ENCODE data around the gene NOP14. TPM values are rescaled to one million over a fixed set of nuclear protein-coding genes. Genes with fewer than 3 reads are reported as not detected.

NOP14 gene
- total RNA-seq (40.3 and 45.2 TPM in 2 replicates), polyA plus RNA-seq (7.1 and 9.5 TPM in 2 replicates), polyA minus RNA-seq (10.6 and 12.6 TPM in 2 replicates), Bru-seq, nascent RNA (percentile 77 among the genes with signal in this experiment), BruChase-seq, experiment 1, labeled RNA remaining after a 6-hour chase (percentile 85 among the genes with signal in this experiment), BruChase-seq, experiment 2, labeled RNA remaining after a 2-hour chase (percentile 82 among the genes with signal in this experiment)
- 12.1 and 14.3 TPM in 2 replicates for polyA plus RNA-seq (2011; cell fraction: cytosol; rRNA removed)
- 20.1 and 28.5 TPM in 2 replicates for polyA plus RNA-seq (2011; cell fraction: nucleus; rRNA removed)
- polyA plus RNA-seq (2012), result 31.7 and 40.3 TPM in 2 replicates
- 13.4 TPM for polyA minus RNA-seq (2011; cell fraction: cytosol; rRNA and poly(A)+ RNA removed)
- polyA minus RNA-seq (2011; cell fraction: nucleus; rRNA and poly(A)+ RNA removed), result 8.8 and 9.5 TPM in 2 replicates
- long read RNA-seq, transcript NOP14-203 (18 exons, 3,538 nt), result major isoform, 13 of 37 reads
- long read RNA-seq, partial matches to known transcripts, result 4 of 37 reads
- long read RNA-seq, other reads (novel, unspliced or antisense), result 19 of 37 reads

DNA sequence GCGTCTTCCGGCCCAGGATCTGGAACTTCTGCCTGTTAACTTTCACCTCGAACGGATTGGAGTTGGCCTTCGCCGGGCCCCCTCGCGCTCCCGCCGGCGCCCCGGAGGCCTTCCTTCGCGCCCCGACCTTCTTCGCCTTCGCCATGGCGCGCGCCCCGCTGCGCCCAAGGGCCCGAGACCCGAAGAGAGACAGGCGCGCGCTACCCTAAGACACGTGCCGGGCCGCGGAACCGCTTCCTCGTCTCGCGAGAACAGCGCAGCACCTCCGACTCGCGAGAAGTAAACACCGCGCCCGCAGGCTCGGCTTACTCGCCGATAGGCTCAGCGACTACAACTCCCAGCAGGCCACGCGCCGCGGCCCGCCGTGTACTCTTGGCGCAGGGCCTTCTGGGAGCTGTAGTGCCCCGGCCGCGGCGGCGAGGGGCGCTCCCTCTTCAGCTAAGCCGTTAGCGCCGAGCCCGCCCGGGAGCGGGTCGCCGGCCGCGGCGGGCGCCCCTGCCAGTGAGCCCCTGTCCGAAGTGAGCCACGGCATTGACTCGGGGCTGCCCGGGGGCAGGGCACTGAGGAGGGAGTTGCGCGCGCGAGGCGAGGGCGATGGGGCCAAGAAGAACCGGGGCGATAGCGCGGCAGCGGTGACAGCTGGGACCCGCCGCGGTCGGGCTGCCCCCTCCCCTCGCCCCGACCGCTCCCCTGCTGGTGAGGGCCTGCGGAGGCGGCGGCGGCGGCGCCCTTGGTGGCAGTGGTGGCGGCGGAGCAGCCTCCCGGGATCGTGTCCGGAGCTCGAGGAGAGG, at the start of gene NOP14, which contains the start of gene GRK4:
NOP14 (minus strand) TSS at position 232 of the 791 bp plus-strand sequence; CDS start at position 145, 87 bp downstream.
GRK4 (plus strand) TSS at position 397 of the 791 bp plus-strand sequence. CDS start 500 bp downstream, outside the sequence.
- peak within 1 kb of the TSS; percentile 97 for H2AFZ ChIP-seq (ENCODE audit: low read depth, low read length)
- H3K9me3 ChIP-seq (replicated peaks; ENCODE audit: control insufficient read depth, insufficient read depth, low read length), result no peaks in the 10 kb centered on the region
- dilution Hi-C loops (cut with MboI; ENCODE audit: extremely low pct_ligation_motif_present, low sequenced_read_pairs) (no loop called here), intact Hi-C loops (cut with micrococcal nuclease) (loop anchor here (5.0 to 10.0 kb wide), 2 partner anchors 74 to 549 kb away; partner anchors contain the start of genes CFAP99 and ZFYVE28)
- POLR2A ChIA-PET, result interaction anchor here (0.7 to 1.1 kb wide), 3 partner anchors 14 to 479 kb away, joined by 3 to 4 read pairs (median 3); no protein-coding TSS in a partner anchor
- H3K4me3 ChIP-seq (replicated peaks in 1 of 3; ENCODE audit: insufficient read depth in 1 of 3, low read depth in 1 of 3, low read length in 3 of 3), result peak within 1 kb of the TSS; percentile 54 to 84 (median 73)
- no peaks in the 10 kb centered on the region for H3K9me1 ChIP-seq (replicated peaks; ENCODE audit: control insufficient read depth, extremely low read depth, insufficient read depth, low read length)
- H3K27ac ChIP-seq (ENCODE audit: insufficient read depth, low read depth, low read length), result peak within 1 kb of the TSS; percentile 64
- H3K4me2 ChIP-seq (ENCODE audit: insufficient read depth, low read length), result peak within 1 kb of the TSS; percentile 97
- H3K9ac ChIP-seq (replicated peaks; ENCODE audit: extremely low read depth, insufficient read depth, low read length), result peak within 1 kb of the TSS; percentile 85
- H4K20me1 ChIP-seq (replicated peaks; ENCODE audit: control insufficient read depth, extremely low read depth, insufficient read depth, low read length), result peaks cover 2% of the 10 kb centered on the region
- H3K79me2 ChIP-seq (ENCODE audit: control insufficient read depth, insufficient read depth, low read length), result peaks cover 42% of the 10 kb centered on the region
- CTCF ChIA-PET, result interaction anchor here (0.8 to 5.2 kb wide), 10 partner anchors 9 to 207 kb away, joined by 3 to 28 read pairs (median 6); partner anchors contain the start of gene TNIP2
- no peaks in the 10 kb centered on the region for H3K36me3 ChIP-seq (ENCODE audit: control insufficient read depth in 2 of 2, extremely low read depth in 1 of 2, insufficient read depth in 2 of 2, low read length in 2 of 2)
- DNase-seq (ENCODE audit: low read depth, low spot score), result peak; percentile 98
- FAIRE-seq, result peak; percentile 91
- TF ChIP-seq EZH2 (IDR thresholded peaks at IDR 0.05; ENCODE audit: borderline replicate concordance, low read depth, low read length, severe bottlenecking), result no peak
- TF ChIP-seq MAX (IDR thresholded peaks at IDR 0.05; ENCODE audit: insufficient read depth, insufficient read length), result peak; percentile 98
- peak; percentile 94 for TF ChIP-seq MYC (IDR thresholded peaks at IDR 0.05; ENCODE audit: low read depth, low read length)
- no peak for TF ChIP-seq GATA2 (IDR thresholded peaks at IDR 0.05; ENCODE audit: insufficient read depth, insufficient read length, low read depth, low read length)
- TF ChIP-seq POLR2AphosphoS5 (IDR thresholded peaks at IDR 0.05; ENCODE audit: insufficient read depth, low read depth, low read length), result peak; percentile 85
- no peak for TF ChIP-seq JUN (IDR thresholded peaks at IDR 0.05; ENCODE audit: borderline replicate concordance, insufficient read depth, insufficient read length, low read depth)
- peak; percentile 63 for TF ChIP-seq POLR2A (IDR thresholded peaks at IDR 0.05; ENCODE audit: low read depth, low read length)
- TF ChIP-seq FOS (IDR thresholded peaks at IDR 0.05; ENCODE audit: borderline replicate concordance, insufficient read depth, low read length), result no peak
- TF ChIP-seq, protein P1, sequence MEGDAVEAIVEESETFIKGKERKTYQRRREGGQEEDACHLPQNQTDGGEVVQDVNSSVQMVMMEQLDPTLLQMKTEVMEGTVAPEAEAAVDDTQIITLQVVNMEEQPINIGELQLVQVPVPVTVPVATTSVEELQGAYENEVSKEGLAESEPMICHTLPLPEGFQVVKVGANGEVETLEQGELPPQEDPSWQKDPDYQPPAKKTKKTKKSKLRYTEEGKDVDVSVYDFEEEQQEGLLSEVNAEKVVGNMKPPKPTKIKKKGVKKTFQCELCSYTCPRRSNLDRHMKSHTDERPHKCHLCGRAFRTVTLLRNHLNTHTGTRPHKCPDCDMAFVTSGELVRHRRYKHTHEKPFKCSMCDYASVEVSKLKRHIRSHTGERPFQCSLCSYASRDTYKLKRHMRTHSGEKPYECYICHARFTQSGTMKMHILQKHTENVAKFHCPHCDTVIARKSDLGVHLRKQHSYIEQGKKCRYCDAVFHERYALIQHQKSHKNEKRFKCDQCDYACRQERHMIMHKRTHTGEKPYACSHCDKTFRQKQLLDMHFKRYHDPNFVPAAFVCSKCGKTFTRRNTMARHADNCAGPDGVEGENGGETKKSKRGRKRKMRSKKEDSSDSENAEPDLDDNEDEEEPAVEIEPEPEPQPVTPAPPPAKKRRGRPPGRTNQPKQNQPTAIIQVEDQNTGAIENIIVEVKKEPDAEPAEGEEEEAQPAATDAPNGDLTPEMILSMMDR (IDR thresholded peaks at IDR 0.05; ENCODE audit: extremely low read depth in 1 of 2, insufficient read depth in 1 of 2, low read depth in 1 of 2, low read length in 2 of 2), result peak in 1 of 2 donors; percentile 20
- H3K4me1 ChIP-seq (ENCODE audit: control insufficient read depth, extremely low read depth, insufficient read depth, low read length), result peaks cover 32% of the 10 kb centered on the region
- BruUV-seq (replicated peaks), result no TSS peak
- no peaks in the 10 kb centered on the region for H3K27me3 ChIP-seq (ENCODE audit: control insufficient read depth in 2 of 2, insufficient read depth in 2 of 2, low read length in 2 of 2)

All from endothelial cell of umbilical vein (primary cell).